Measurements from ENCODE around the gene ATP11A.
"Not testable (repeated sequence)": the region's sequence is repeated elsewhere in the genome, so short reads cannot be mapped to it uniquely, and the experiment has no call there.

ATP11A gene

DNA sequence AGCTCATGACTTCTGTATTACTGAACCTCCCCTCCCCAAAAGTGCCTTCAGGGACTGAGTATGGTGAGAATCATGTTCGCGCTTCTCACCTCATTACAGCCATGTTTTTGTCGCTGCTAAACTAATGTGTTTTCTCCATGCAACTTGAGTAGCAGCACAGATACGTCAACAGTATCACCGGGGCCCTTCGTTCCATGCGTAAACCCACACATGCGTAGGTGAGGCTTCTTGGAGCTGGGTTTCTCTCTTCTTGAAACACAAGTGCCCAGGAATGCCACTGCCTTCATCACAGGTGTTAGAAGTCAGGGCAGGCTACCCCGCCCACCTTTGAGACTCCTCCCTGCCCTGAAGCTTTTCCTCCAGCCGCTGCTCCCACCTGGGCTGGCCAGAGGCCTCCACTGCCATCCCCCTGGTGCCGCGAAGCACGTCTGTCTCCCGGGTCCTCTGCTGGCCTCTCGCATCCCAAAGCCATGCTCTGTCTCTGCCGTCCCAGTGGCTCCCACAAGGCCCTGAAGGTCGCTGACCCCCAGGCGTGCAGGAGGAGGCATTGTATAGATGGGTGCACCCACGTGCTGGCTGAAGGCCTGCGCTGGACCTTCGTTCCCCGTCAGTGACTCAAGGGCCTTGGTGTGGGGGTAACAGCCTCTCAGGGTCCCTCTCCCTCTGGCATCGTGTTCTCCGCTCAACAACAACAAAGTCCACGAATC is 143.9 kb downstream of the ATP11A start:
- DNase-seq (ENCODE audit: low spot score in 2 of 2) (no peak), ATAC-seq (no peak)
- no peaks in the 10 kb centered on the region for H3K9me3 Mint-ChIP-seq
- no peak overlapping the region for H3K4me3 Mint-ChIP-seq
- peaks cover 59% of the 10 kb centered on the region for H3K36me3 Mint-ChIP-seq
- no peak overlapping the region for H3K27ac Mint-ChIP-seq
- H3K4me1 Mint-ChIP-seq, result no peaks in the 10 kb centered on the region

DNA sequence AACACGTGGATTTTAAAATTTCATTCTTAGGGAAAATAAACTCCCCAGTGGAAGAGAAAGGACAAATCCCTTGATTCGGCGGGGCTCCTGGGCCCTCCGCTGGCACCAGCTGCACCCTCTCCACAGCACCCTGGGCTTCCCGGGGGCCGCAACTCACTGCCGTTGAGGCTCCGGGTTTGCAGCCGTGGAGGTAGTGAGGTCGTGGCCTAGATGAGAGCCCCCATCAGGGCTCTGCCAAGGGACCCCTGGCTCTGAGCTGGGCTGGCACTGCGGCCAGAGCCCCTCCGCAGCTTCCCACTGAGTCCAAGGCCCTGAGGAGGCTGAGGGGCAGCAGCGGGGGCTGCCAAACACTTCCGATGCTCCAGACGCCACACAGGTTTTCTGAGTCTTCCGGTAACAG is 145.5 kb downstream of the ATP11A start:
- no peaks in the 10 kb centered on the region for H3K9me3 Mint-ChIP-seq
- no peaks in the 10 kb centered on the region for H3K4me1 Mint-ChIP-seq
- DNase-seq (ENCODE audit: low spot score in 2 of 2) (no peak), ATAC-seq (no peak)
- H3K27ac Mint-ChIP-seq, result no peak overlapping the region
- no peak overlapping the region for H3K4me3 Mint-ChIP-seq
- H3K36me3 Mint-ChIP-seq, result peaks cover 64% of the 10 kb centered on the region

DNA sequence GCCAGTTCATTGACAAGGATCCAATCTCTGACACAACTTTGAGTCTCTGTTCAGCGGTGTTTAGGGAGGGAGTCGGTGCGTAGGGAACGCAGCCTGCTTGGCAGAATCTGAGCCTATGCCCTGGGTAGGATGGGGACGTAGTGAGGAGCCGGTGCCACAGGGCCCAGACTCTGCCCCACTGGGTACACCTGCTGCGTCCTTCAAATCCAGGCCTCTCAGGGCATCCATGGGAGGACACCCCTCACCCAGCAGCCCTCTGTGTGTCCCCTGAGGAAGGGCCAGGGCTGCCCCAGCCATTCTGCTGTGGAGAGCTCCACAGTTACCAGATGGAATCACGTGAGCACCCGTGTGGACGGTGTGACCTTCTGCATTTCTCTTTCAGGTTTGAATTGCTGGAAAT is 146.0 kb downstream of the ATP11A start:
- Mint-ChIP-seq H3K4me1 (no peaks in the 10 kb centered on the region), H3K27ac (no peak overlapping the region), H3K4me3 (no peak overlapping the region), H3K36me3 (peaks cover 64% of the 10 kb centered on the region), H3K9me3 (no peaks in the 10 kb centered on the region)
- ATAC-seq, result no peak
- no peak for DNase-seq (ENCODE audit: low spot score in 2 of 2)

DNA sequence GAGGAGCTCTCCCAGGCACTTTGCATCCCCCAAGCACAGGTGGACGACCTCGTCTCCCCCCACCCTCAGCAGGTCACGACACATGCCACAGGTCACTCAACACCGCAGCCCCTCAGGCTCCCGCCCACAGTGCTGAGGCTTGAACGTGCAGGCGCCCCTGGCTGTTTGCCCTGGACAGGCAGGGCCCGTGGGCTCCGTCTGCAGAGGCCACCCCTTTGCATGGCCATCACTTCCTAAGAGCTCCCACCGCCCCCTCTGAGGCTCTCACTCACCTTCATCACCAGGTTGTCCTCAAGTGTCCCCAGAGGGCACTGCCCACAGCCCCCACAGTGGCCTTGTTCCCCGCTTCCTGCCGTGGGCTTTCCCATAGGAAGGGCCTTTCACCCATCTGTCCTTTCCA is 147.1 kb downstream of the ATP11A start:
- DNase-seq (ENCODE audit: low spot score in 2 of 2) (no peak), ATAC-seq (no peak)
- H3K4me1 Mint-ChIP-seq, result no peaks in the 10 kb centered on the region
- peak overlapping the region; percentile 78 for H3K27ac Mint-ChIP-seq
- no peaks in the 10 kb centered on the region for H3K9me3 Mint-ChIP-seq
- H3K36me3 Mint-ChIP-seq, result peaks cover 55% of the 10 kb centered on the region
- H3K4me3 Mint-ChIP-seq, result no peak overlapping the region

DNA sequence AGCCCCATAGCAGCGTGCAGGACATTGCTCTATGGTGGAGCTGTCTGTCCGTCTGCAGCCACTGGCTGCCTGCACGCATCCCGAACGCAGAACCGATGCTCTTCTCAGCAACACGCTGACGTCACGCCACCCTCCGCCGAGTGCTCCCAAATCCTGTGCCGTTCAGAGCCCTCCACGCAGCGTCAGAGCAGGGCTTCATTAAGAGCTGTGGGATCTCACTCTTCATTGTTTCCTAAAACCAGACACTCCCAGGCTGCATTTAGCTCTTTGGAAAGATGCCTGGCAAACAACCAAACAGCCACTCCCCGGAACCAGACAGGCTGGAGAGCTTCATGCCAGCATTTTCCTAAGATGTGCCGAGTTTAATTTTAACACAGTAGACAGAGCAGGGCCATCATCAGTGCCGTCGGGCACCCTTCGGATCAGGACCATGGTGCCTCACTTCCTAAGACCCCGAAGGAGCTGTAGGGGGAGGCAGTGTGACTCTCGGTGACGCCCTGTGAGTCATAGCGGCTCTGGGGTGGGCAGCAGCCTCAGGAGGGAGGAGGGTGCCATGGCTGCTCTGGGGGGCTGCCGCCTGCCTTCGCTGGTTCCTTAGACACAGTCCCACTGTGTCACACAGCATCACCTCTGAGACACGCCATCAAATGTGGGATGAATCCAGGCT is 147.7 kb downstream of the ATP11A start:
- Mint-ChIP-seq H3K9me3 (no peaks in the 10 kb centered on the region), H3K27ac (peak overlapping the region; percentile 78), H3K4me1 (no peaks in the 10 kb centered on the region), H3K4me3 (no peak overlapping the region), H3K36me3 (peaks cover 54% of the 10 kb centered on the region)
- ATAC-seq (no peak), DNase-seq (ENCODE audit: low spot score in 2 of 2) (no peak)

DNA sequence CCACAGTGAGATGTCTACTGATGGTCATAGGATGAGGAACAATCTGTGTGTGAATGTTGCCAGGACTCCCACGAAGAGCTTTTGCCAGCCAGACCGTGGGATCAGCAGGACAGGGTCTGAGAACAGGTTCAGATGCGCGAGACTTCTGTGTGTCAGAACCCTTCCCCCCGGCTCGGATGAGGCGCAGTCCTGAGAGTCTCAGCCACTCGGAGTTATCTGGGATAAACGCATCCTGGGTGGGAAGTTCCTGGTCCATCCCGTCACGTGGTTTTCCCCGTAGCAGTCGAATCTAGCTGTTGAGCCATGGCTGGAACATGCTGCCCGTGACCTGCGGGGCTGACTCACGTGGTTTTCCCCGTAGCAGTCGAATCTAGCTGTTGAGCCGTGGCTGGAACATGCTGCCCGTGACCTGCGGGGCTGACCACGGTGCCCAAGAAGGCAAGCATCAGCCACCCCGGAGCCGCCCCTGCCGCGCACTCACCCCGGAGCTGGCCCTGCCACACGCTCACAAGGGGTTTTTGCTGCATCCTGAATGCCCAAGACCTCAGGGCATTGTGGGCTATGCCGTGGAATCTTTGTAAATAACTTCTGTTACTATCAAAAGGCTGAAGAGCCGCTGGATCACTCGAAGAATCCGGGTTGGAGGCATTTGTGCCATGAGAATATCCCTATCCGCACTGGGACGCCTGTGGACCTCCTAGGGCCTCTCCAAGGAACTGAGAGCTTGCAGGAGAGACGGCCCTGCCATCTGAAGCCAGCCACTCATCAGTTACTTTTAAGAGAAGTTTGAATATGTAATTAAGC is 148.4 kb downstream of the ATP11A start:
- H3K4me1 Mint-ChIP-seq, result no peaks in the 10 kb centered on the region
- peaks cover 46% of the 10 kb centered on the region for H3K36me3 Mint-ChIP-seq
- H3K27ac Mint-ChIP-seq, result no peak overlapping the region

DNA sequence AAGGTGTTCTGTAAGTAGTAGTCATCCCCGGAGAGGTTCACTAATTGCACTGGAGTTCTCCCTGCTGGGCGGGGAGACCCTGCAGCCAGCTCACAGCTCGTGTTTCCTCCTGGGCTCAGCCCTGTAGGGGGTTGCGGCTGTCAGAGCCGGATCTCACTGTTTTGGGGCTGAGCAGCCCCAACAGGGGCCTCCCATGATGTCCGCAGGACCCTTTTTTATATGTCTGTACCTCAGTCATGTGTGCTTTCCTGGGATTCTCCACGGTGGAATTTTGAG is 148.9 kb downstream of the ATP11A start:
- Mint-ChIP-seq H3K4me3 (no peak overlapping the region), H3K9me3 (no peaks in the 10 kb centered on the region), H3K27ac (no peak overlapping the region), H3K4me1 (no peaks in the 10 kb centered on the region), H3K36me3 (peaks cover 43% of the 10 kb centered on the region)
- DNase-seq (ENCODE audit: low spot score in 2 of 2) (no peak), ATAC-seq (no peak)

More for the DNA sequence above, 148.4 kb downstream of the ATP11A start:
- ATAC-seq (no peak), DNase-seq (ENCODE audit: low spot score in 2 of 2) (no peak)
- Mint-ChIP-seq H3K4me3 (no peak overlapping the region), H3K9me3 (no peaks in the 10 kb centered on the region)

DNA sequence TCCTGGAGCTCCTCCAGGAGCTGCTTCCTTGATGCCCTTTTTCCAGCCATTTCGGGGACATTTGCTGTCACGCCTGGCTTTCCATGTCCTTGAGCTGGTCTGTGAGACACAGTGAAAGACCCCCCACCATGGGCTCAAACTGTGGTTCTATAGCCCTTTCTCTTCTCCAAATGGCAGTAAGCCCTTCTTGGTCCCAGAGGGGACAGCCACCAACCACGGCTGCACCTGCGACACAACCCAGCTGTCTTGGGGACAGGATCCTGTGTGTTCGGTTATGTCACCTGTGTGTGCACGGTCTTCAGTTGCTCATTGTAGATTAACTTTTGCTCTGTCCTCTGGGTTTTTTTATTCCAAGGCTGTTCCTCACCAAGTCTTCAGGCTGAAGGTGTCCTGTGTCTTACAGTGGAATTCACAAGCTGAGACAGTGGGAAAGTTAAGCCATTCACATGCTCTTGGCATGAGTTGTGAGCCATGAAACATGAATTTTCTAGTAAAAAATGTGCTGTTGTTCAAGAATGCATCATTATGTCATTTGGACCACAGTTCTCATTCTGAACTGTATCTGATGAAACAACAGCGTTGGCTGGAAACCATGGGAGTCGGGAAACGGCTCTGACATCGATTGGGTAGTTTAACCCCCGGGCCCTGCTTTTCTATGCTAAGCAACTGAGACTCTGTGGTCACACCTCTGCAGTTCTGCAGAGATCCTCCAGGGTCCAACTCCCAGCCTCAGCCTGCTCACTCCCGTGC is 149.7 kb downstream of the ATP11A start:
- Mint-ChIP-seq H3K36me3 (peaks cover 36% of the 10 kb centered on the region), H3K4me3 (no peak overlapping the region), H3K27ac (peak overlapping the region; percentile 20), H3K9me3 (no peaks in the 10 kb centered on the region), H3K4me1 (no peaks in the 10 kb centered on the region)
- ATAC-seq (no peak), DNase-seq (ENCODE audit: low spot score in 2 of 2) (no peak)

DNA sequence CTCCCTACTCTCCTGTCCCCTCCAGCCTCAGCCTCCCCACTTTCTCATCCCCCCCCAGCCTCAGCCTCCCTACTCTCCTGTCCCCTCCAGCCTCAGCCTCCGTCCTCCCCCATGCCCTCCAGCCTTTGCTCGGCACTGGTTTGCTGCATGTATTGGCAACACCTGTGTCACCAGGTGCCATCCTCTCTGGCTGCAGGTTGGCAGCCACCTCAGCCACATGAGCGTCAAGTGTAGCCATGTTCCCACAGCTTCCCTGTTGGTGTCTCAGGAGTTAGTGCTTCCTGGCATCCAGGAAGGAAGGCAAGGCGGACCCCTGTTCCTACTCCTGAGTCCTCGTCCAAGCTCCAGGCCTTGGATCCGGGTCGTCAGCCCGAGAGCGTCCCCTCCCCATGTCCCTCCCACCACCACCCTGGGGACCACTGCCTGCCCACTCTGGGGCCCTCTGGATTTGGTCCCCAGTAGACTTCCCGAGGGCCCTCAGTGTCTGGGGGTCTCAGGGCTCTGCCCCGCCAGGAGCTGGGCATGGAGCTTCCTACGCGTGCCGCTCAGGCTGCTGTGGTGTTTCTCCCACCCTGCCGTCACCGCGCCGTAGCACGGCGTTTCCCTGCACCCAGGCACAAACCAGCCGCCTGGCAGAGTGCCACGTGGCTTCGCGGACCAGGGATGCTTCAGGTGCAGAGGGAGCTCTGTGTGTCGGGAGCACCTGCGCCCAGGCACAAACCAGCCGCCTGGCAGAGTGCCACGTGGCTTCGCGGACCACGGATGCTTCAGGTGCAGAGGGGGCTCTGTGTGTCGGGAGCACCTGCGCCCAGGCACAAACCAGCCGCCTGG is 150.8 kb downstream of the ATP11A start:
- H3K27ac Mint-ChIP-seq, result no peak overlapping the region
- DNase-seq (ENCODE audit: low spot score in 2 of 2), result no peak

DNA sequence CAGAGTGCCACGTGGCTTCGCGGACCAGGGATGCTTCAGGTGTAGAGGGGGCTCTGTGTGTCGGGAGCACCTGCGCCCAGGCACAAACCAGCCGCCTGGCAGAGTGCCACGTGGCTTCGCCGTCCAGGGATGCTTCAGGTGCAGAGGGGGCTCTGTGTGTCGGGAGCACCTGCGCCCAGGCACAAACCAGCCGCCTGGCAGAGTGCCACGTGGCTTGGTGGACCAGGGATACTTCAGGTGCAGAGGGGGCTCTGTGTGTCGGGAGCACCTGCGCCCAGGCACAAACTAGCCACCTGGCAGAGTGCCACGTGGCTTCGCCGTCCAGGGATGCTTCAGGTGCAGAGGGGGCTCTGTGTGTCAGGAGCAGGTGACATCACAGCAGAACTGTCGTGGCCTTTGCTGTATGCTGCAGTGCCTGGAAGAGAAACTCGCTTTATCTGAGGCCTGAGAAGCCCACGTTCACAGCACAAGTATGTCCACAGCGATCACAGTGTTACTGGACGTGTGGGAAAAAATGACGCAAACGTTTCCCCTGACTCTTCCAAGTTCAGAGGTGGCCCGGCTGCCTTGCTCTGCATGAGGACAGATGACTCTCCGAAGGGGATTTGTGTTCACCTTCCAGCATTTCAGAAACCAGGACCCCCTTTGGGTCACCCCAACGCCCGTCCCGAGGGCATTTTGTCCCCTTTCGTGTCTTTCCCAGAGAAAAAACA is 151.6 kb downstream of the ATP11A start:
- not testable (repeated sequence) for ATAC-seq; H3K9me3 Mint-ChIP-seq; H3K4me3 Mint-ChIP-seq; DNase-seq (ENCODE audit: low spot score in 2 of 2); H3K27ac Mint-ChIP-seq; H3K4me1 Mint-ChIP-seq
- peaks cover 23% of the 10 kb centered on the region for H3K36me3 Mint-ChIP-seq

More for the DNA sequence above, 150.8 kb downstream of the ATP11A start:
- Mint-ChIP-seq H3K36me3 (peaks cover 31% of the 10 kb centered on the region), H3K4me3 (no peak overlapping the region), H3K4me1 (no peaks in the 10 kb centered on the region), H3K9me3 (no peaks in the 10 kb centered on the region)
- no peak for ATAC-seq

DNA sequence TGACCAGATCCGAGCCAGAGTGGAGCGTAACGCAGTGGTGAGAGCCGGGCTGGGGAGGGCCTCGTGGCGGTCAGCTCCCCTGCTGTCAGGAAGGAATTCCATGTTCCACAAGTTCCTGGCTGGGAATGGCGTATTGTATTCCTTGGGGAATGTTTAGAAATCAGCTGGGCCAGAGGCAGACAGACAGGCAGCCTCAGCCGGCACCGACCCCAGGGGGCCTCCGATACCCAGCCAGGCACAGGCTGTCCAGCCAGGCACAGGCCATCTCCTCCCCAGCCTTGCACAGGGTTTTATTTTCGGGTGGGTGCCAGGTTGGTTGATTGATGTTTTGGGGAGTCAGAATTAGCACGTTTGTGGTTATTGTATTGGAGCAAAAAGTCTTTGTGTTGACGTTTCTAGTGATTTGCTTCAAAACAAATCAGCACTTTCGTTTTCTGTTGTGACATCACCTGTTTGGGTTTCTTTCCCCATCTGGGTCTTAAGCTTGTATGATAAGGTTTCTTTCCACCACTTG is 152.6 kb downstream of the ATP11A start:
- H3K4me3 Mint-ChIP-seq, result no peak overlapping the region
- DNase-seq (ENCODE audit: low spot score in 2 of 2) (no peak), ATAC-seq (no peak)
- H3K36me3 Mint-ChIP-seq, result peaks cover 14% of the 10 kb centered on the region
- no peaks in the 10 kb centered on the region for H3K4me1 Mint-ChIP-seq
- H3K9me3 Mint-ChIP-seq, result no peaks in the 10 kb centered on the region
- H3K27ac Mint-ChIP-seq, result no peak overlapping the region

DNA sequence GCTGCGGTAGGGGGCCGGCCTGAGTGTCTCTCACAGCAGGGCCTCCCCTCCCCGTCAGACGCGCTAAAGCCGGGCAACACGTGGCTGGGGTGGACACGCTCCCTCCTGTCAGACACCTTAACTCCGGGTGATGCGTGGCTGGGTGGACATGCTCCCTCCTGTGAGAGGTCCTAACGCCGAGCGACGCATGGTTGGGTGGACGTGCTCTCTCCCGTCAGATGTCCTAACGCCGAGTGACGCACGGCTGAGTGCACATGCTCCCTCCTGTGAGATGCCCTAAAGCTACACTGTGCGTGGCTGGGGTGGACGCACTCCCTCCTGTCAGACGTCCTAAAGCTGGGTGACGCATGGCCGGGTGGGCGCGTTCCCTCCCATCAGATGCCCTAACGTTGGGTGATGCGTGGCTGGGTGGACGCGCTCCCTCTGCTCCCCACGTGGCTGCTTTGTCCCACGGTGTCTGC is 153.1 kb downstream of the ATP11A start:
- H3K4me3 Mint-ChIP-seq, result no peak overlapping the region
- DNase-seq (ENCODE audit: low spot score in 2 of 2) (no peak), ATAC-seq (no peak)
- H3K4me1 Mint-ChIP-seq, result no peaks in the 10 kb centered on the region
- H3K27ac Mint-ChIP-seq, result peak overlapping the region; percentile 73
- no peaks in the 10 kb centered on the region for H3K9me3 Mint-ChIP-seq
- H3K36me3 Mint-ChIP-seq, result peaks cover 11% of the 10 kb centered on the region

DNA sequence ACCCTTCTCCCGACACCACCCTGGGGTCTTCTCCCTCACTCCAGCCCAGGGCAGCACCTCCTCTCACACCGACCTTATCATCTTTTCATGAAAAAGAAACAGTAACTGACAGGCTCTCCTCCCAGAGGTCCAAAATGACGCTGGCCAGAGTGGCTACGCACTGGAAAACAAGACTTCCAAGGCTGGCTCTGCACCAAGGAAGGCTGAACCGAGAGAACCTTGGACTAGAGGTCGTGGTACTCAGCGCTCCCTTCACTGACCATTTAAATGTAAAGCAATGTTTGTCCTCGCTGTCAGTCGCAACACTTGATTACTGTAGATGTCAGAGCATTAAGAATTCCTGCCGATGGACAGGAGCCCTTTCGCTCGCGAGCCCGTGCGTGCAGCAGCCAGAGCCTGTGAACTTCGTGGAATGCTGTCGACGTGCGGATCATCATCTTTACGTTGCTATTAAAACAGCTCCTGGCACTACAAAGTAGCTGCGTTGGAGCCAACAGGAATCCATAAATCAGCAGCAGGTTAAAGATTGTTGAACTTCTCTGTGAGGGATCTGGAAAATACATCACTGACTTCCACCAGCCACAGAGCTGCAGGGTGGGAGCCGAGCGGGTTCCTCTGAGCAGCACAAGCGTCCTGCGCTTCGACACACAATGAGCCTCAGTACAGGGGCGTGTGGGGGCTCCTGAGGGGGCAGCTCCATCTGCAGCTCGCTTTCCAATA is 153.7 kb downstream of the ATP11A start:
- H3K4me1 Mint-ChIP-seq, result no peaks in the 10 kb centered on the region
- no peaks in the 10 kb centered on the region for H3K9me3 Mint-ChIP-seq
- no peak for ATAC-seq
- peak overlapping the region; percentile 73 for H3K27ac Mint-ChIP-seq
- H3K4me3 Mint-ChIP-seq, result no peak overlapping the region
- DNase-seq (ENCODE audit: low spot score in 2 of 2), result no peak
- H3K36me3 Mint-ChIP-seq, result peaks cover 11% of the 10 kb centered on the region

All from stimulated activated effector memory CD8-positive, alpha-beta T cell treated with anti-CD3 and anti-CD28 coated beads, Interleukin-12 subunit alpha, Interleukin-12 subunit beta, amount 100 ng/mL, for 72 hours (primary cell).